ENCODE results near the gene CNST.
"Not testable (repeated sequence)": the region's sequence is repeated elsewhere in the genome, so short reads cannot be mapped to it uniquely, and the experiment has no call there.

The CNST gene

DNA sequence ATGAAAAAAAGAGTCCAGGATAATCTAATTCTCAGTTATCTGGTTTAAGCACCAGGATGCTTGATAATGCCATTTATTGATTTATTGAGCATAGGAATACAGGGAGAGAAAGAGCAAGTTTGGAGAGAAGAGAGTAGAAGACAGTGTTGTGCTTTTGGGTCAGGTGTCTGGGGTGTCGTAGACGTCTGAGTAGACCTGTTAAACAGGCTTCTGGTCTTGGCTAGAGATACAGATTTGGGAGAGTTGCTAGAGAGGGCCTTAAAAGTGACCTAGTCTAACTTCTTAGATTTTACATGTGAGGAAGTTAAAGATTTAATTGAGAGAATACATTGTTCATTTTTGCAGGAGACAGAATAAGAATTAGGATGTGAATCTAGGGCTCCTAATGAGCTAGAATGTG lies 34.3 kb downstream of the CNST start:
- no peak for DNase-seq (ENCODE audit: low read depth in 2 of 2)
- no peak overlapping the region for H3K4me3 ChIP-seq (replicated peaks in 1 of 2; ENCODE audit: low read depth in 2 of 2, low read length in 2 of 2)
- no peak for TF ChIP-seq CTCF (IDR thresholded peaks at IDR 0.05; ENCODE audit: low read depth, low read length)

DNA sequence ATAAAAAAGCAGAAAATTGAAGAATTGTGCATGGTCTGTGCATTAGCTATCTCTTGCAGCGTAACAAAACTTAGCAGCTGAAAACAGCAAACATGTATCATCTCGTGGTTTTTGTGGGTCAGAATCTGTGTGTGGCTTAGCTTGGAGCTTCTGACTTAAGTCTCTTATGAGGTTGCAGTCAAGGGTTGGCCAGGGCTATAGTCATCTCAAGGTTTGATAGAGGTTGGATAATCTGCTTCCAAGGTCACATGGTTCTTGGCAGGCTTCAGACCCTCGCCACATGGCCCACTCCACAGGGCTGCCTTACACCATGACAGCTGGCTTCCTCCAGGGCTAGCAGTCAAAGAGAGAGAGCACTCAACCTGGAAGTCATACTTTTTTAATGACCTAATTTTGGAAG lies 35.9 kb downstream of the CNST start:
- no peak for DNase-seq (ENCODE audit: low read depth in 2 of 2)
- H3K4me3 ChIP-seq (replicated peaks in 1 of 2; ENCODE audit: low read depth in 2 of 2, low read length in 2 of 2), result no peak overlapping the region
- TF ChIP-seq CTCF (IDR thresholded peaks at IDR 0.05; ENCODE audit: low read depth, low read length), result no peak

DNA sequence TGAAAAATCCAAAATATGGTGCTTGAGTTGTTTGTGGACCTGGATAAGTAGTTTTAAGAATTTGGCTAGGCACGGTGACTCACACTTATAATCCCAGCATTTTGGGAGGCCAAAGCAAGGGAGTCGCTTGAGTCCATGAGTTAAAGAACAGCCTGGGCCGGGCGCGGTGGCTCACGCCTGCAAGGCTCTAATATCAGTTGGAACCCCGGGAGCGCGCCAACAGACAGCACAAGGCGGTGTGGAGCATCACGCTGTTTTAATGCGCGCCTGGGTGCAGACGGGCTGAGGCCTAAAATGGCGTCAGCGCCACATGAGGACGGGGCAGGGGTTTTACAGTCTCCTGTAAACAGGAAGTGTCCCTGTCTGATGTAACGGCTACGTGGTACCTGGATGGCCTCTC lies 39.0 kb downstream of the CNST start:
- not testable (repeated sequence) for DNase-seq (ENCODE audit: low read depth in 2 of 2); H3K4me3 ChIP-seq (replicated peaks in 1 of 2; ENCODE audit: low read depth in 2 of 2, low read length in 2 of 2)

- TF ChIP-seq CTCF (IDR thresholded peaks at IDR 0.05; ENCODE audit: low read depth, low read length), result no peak
- no peak overlapping the region for H3K4me3 ChIP-seq (replicated peaks in 1 of 2; ENCODE audit: low read depth in 2 of 2, low read length in 2 of 2)
- DNase-seq (ENCODE audit: low read depth in 2 of 2), result no peak
Observed at GRCh38 chr1:246607462-246607861, 41.2 kb downstream of the CNST start.

GRCh38 chr1:246608616-246609376 lies 42.5 kb downstream of the CNST start:
- no peak overlapping the region for H3K4me3 ChIP-seq (replicated peaks in 1 of 2; ENCODE audit: low read depth in 2 of 2, low read length in 2 of 2)
- peak; percentile 43 for TF ChIP-seq CTCF (IDR thresholded peaks at IDR 0.05; ENCODE audit: low read depth, low read length)
- DNase-seq (ENCODE audit: low read depth in 2 of 2), result peak; percentile 96 to 97

DNA sequence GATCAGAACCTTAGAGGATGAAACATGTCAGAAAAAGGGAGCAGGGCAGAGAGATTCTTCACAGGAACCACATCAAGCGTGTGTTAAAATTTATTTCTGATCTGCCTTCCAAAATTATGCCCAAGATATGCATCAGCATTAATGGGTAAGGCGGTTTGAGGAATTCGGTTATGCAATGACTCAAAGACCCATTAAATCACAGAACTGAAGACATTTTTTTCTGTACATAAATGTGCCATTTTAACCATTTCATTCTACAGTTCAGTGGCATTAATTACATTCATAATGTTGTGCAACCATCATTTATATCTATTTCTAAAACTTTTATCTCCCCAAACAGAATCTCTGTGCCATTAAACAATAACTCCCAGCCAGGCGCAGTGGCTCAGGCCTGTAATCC lies 43.4 kb downstream of the CNST start:
- no peak overlapping the region for H3K4me3 ChIP-seq (replicated peaks in 1 of 2; ENCODE audit: low read depth in 2 of 2, low read length in 2 of 2)
- no peak for TF ChIP-seq CTCF (IDR thresholded peaks at IDR 0.05; ENCODE audit: low read depth, low read length)
- DNase-seq (ENCODE audit: low read depth in 2 of 2), result peak in 1 of 2 donors; percentile 31

GRCh38 chr1:246613096-246613758 lies 47.0 kb downstream of the CNST start:
- no peak for DNase-seq (ENCODE audit: low read depth in 2 of 2)
- no peak overlapping the region for H3K4me3 ChIP-seq (replicated peaks in 1 of 2; ENCODE audit: low read depth in 2 of 2, low read length in 2 of 2)

More at GRCh38 chr1:246613096-246613758, 47.0 kb downstream of the CNST start:
- no peak for TF ChIP-seq CTCF (IDR thresholded peaks at IDR 0.05; ENCODE audit: low read depth, low read length)
